Subcutaneous adipose tissue (tissue), 4 donors: ENCODE results near the gene COX10. TPM values are rescaled to one million over a fixed set of nuclear protein-coding genes. Genes with fewer than 3 reads are reported as not detected.

ENCODE experiments used
- total RNA-seq, 4 donors: library from RNA; depleted of rRNA; stranded (reverse); fragments of >200 nt; gene quantifications; one replicate each; pipeline ENCODE4 v1.1.0, GENCODE V29; 2016
- TF ChIP-seq, protein P1 (sequence below): fragments of 450-650 bp; IDR thresholded peaks from one replicate; pipeline ENCODE4 v1.5.1; 2016; ENCODE audit warnings: low read depth, mild to moderate bottlenecking, control low read depth, antibody characterized with exemption, moderate library complexity

Gene COX10
- total RNA-seq, 4 donors from 2014 or later, result 13.9 to 25.9 (median 15.8) TPM

DNA sequence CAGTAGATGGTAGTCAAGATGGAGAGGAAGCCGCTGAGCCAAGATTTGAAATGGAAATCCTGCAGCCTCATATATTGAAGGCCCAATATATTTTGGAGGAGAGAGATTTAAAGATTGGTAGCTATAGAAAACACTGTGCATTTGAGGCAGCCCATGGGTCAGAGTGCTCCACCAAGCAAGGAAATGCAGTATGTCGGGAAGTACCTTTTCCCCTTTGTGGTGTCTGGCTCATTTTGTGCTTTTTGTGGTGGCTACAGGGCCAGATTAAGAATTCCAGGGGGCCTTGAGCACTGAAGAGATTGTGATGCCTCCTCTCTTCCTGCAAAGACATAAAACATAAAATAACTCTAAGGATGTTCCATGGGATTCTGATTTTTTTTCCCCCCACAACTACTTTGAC, 127.8 kb downstream of the COX10 start:
- TF ChIP-seq, protein P1, sequence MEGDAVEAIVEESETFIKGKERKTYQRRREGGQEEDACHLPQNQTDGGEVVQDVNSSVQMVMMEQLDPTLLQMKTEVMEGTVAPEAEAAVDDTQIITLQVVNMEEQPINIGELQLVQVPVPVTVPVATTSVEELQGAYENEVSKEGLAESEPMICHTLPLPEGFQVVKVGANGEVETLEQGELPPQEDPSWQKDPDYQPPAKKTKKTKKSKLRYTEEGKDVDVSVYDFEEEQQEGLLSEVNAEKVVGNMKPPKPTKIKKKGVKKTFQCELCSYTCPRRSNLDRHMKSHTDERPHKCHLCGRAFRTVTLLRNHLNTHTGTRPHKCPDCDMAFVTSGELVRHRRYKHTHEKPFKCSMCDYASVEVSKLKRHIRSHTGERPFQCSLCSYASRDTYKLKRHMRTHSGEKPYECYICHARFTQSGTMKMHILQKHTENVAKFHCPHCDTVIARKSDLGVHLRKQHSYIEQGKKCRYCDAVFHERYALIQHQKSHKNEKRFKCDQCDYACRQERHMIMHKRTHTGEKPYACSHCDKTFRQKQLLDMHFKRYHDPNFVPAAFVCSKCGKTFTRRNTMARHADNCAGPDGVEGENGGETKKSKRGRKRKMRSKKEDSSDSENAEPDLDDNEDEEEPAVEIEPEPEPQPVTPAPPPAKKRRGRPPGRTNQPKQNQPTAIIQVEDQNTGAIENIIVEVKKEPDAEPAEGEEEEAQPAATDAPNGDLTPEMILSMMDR, result no peak

DNA sequence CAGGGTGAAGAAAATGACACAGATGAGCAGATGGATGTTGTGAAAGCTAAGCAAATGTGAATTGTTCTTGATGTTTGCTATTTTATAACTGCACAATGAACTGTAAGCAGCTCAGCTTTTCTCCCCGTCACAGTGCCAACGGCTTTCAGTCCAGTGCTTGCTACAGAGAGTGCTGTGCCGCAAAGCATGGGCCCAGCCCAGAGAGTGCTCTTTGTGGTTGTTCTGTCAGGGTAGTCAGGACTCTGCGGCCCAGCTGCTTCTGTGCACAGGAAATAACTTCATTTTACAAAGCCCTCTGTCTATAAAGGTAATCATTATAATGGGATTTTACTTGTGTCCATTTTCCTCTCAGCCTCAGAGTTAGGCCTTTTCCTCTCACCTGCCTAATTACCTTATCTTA, 128.3 kb downstream of the COX10 start:
- TF ChIP-seq, protein P1, result no peak

DNA sequence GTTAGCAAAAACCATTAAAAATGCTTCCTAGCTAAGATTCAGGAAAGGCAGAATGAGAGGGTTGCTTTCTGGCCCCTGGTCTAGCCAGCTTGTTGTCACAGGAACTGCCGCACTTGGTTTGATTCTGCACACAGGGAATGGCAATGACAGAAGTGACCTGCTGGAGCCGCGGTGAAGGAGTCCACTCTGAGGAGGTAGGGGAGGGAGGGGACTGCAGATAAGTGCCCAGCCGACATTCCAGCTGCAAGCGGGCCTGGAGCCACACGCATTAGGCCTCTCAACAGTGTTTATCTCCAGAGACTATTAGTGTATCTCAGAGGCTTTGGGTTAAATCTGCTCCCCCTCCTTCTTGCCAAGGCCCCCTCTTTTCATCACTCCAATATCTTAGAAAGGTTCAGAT, 128.7 kb downstream of the COX10 start:
- TF ChIP-seq, protein P1, result no peak

DNA sequence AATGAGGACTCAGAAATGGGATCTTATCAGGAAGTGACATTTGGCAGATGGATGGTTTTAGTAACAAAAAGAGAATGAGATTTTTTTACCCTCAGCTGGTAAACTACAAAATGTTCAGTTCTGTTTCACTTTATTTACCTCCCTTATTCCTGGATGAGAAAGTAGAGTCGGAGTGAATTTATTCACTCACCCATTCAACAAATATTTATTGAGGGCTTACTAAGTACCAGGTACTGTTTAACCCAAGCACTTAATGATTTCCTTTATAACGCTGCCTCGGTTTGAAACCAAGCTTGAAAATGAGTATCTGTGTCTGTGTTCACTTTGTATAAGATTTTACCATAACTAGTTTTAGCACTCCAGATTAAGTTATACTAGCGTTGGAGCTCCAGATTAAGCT, 129.3 kb downstream of the COX10 start:
- TF ChIP-seq, protein P1, result no peak

DNA sequence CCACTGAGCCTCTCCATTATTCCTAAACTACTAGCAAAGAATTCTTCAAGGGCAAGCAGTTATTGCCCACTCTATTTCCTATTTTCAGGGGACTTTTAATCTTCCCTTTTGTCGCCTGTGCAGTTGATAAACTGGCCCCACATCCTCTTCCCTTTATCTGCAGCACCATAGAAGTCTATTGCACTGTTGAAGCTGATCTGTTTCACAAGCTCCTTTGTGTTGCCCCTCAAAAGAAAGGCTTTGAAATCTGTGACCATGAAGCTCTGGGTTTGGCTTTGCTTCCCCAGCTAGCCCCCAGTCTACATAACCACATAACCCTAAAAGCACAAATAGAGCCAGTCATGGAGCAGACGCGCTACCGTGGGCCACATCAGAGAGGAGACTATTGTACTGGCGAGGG, 130.3 kb downstream of the COX10 start:
- TF ChIP-seq, protein P1, result no peak

DNA sequence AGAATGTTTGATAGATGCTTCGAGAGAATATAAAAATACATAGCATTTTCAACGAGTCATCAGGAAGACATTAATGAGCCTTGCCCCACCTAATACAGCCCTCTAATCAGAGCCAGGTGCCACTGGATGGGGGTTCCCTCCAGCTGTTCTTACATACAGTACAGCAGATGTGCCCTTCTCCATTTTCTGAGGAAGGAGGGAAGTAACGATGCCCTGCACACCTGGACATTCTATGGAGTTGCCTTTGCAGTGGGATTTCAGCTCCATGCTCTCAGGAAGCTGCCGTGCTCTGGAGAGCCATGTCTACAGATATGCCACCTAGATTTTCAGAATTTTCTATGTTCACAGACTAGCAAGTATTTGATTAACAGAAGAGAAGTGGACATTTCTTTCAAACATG, 131.1 kb downstream of the COX10 start:
- TF ChIP-seq, protein P1, result no peak

DNA sequence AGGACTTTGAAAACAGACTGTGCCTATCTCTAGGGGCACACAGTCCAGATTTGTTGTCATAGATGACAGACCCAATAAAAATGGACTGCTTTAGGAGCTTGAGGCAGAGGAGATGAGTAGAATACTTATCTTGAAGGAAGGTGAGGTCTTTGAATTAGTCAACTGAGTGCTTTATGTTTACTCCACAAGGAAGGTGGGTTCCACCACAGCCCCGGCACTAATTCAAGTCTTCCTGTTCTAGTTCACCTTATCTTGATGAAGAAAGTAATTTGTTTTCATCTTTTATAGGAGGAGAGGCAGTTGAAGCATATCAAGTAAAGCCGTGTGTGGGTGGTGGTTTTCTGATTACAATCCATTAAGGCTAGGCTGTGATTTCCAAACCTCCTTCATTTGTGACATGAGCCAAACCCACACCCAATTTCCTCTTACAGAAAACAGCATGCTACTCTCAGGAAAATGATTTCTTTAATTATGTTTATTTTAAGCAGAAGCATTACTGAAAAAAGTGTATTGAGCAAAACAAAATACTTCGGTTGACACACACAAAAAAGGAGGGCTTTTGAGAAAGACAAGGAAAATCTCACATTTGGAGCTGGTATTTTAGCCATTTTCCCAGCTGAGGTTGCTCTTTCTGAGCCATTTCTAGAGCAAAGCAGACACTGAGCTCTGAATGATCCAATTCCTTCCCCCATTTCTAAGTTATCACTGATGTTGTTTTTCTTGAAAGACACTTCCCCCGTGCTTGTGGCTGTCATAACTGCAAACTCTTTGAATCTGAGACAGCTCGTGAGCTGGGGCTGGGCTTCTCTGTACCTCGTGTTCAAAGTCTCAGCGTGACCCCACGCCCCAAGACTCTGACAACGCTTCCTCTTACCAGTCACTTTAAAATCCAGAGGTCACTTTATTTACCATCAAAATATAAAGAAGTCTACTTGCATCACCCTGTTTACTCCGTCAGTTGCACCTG, 132.0 kb downstream of the COX10 start:
- TF ChIP-seq, protein P1, result no peak
